Body of pancreas (tissue), 4 donors: Measurements from ENCODE around the gene DMGDH. TPM values are rescaled to one million over a fixed set of nuclear protein-coding genes. Genes with fewer than 3 reads are reported as not detected.
"Not testable (repeated sequence)": the region's sequence is repeated elsewhere in the genome, so short reads cannot be mapped to it uniquely, and the experiment has no call there.

Source experiments
- ATAC-seq: fragments of 150-250 bp; one replicate; pipeline ENCODE4 v1.9.1; 2016
- DNase-seq, 4 donors: peaks; one replicate each; pipeline ENCODE4 v3.0.0-alpha.2; 2019
- H3K27ac ChIP-seq, 4 donors: fragments of 200-600 bp; sonication (generic); 1 replicate in 3 of 4; 2 replicates in 1 of 4; pipeline versions ENCODE4 v1.5.1 to v1.6.1; 2016 to 2019; ENCODE audit warnings: mild to moderate bottlenecking in 1 of 4, mixed read lengths in 1 of 4, moderate library complexity in 1 of 4
- H3K27me3 ChIP-seq, 2 donors: fragments of 200-600 bp; sonication (generic); one replicate each; pipeline ENCODE4 v1.6.0; 2016; ENCODE audit warnings: mild to moderate bottlenecking in 1 of 2
- H3K36me3 ChIP-seq, 2 donors: fragments of 200-600 bp; sonication (generic); replicated peaks in 1 of 2; 2 replicates each; pipeline ENCODE4 v1.5.1; 2016; ENCODE audit warnings: low read depth in 2 of 2; ENCODE audit not compliant: insufficient read depth in 1 of 2
- H3K4me1 ChIP-seq: fragments of 200-600 bp; sonication (generic); one replicate; pipeline ENCODE4 v1.6.0; 2016
- H3K4me3 ChIP-seq, 2 donors: fragments of 200-600 bp; sonication (generic); 1 replicate in 1 of 2; 2 replicates in 1 of 2; pipeline ENCODE4 v1.5.1; 2016 to 2019
- H3K9me3 ChIP-seq, 3 donors: fragments of 200-600 bp; sonication (generic); 1 replicate in 2 of 3; 2 replicates in 1 of 3; pipeline ENCODE4 v1.5.1; 2016
- POLR2A ChIP-seq, 3 donors: fragments of 450-650 bp; IDR thresholded peaks; one replicate each; pipeline ENCODE4 v1.6.1; 2016; ENCODE audit warnings: antibody characterized with exemption in 3 of 3, mild to moderate bottlenecking in 2 of 3
- WGBS, 2 donors: methylation state at CpG; one replicate each; pipeline ENCODE4 v1.1.5; 2017; 5-methylcytosine and 5-hydroxymethylcytosine counted together
- intact Hi-C: fragments of 100-400 bp; cut with DNase I; formaldehyde crosslinking; loops from one replicate; pipeline ENCODE4 v1.15.1; 2023
- total RNA-seq, 2 donors: library from RNA; depleted of rRNA; stranded (reverse); fragments of >200 nt; gene quantifications; one replicate each; pipeline ENCODE4 v1.1.0, GENCODE V29; 2016
- TF ChIP-seq, protein P1 (sequence below), 7 experiments: fragments of 450-650 bp in 4 of 7; fragments of 200-600 bp in 3 of 7; sonication (generic) in 3 of 7; IDR thresholded peaks; one replicate each; pipeline ENCODE4 v1.5.1; 2016 to 2019; ENCODE audit warnings: antibody characterized with exemption in 7 of 7

DMGDH gene
- total RNA-seq, 2 donors from 2014 or later: 4.7 to 7.3 TPM

DNA sequence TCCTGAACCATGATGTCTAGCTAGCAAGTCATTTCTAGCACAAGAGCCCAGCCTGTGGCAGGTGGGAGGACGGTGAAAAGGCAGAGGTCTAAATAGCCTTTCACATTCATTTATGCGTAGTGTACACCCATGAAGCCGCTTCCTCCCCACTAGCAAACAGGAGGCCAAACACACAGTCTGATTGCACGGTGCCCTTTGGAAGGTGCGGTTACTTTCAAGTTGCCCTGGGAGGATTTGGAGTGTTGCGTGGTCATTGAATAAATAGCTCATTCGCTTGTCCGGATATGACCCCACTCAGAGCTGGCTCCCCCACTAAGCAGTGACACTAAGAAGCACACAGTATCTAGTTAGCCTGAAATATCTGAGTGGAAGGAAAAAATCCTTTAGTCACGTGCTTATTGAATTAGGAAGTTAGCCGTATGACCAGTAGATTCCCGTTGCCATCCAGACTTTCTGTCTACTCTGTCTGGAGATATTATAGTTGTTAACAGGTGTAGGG is 83.7 kb downstream of the DMGDH start:
- peak overlapping the region in 1 of 2 donors; percentile 72 for H3K4me3 ChIP-seq
- peaks cover 35% of the 10 kb centered on the region for H3K4me1 ChIP-seq
- DNase-seq (peak; percentile 50 to 69 (median 56)), ATAC-seq (peak; percentile 34)
- H3K27ac ChIP-seq: peak overlapping the region; percentile 92 to 99 (median 98)
- H3K36me3 ChIP-seq: no peaks in the 10 kb centered on the region
- WGBS, 2 donors: 0 to 1% methylated on average over 10 to 11 of the region's 11 CpGs
- TF ChIP-seq POLR2A (IDR thresholded peaks at IDR 0.05): peak in 2 of 3 donors; percentile 44 to 66
- TF ChIP-seq, protein P1, sequence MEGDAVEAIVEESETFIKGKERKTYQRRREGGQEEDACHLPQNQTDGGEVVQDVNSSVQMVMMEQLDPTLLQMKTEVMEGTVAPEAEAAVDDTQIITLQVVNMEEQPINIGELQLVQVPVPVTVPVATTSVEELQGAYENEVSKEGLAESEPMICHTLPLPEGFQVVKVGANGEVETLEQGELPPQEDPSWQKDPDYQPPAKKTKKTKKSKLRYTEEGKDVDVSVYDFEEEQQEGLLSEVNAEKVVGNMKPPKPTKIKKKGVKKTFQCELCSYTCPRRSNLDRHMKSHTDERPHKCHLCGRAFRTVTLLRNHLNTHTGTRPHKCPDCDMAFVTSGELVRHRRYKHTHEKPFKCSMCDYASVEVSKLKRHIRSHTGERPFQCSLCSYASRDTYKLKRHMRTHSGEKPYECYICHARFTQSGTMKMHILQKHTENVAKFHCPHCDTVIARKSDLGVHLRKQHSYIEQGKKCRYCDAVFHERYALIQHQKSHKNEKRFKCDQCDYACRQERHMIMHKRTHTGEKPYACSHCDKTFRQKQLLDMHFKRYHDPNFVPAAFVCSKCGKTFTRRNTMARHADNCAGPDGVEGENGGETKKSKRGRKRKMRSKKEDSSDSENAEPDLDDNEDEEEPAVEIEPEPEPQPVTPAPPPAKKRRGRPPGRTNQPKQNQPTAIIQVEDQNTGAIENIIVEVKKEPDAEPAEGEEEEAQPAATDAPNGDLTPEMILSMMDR (IDR thresholded peaks at IDR 0.05): no peak
- H3K9me3 ChIP-seq: no peaks in the 10 kb centered on the region
- H3K27me3 ChIP-seq: no peaks in the 10 kb centered on the region
- intact Hi-C loops: no loop called here

DNA sequence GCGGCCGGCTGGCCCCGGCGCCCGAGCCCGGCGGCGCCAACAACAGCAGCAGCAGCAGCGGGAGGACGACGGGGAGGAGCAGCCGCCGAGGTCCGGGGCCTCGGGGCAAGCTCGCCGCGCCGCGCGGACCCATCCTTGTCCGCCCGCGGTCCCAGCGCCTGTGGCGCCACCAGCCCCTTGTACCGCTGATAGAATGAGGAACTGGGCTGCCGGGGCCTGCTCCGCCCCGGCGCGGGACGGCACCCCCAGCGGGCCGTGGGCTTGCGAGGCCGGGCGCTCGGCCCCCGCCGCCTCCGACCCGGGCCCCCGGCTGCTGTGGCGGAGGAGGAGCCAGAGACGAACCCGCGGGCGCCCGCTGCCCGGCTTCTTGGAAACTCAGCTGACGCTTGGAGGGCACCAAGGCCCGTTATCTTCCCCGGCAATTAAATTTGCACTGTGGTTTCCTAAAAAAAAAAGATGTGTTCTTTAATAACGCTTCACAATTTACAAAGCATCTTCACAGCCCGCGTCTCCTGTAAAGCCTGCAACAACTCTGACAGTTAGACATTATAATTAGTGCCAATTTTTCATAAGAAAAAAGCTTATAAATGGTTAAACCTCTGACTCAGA is 84.3 kb downstream of the DMGDH start, which contains the start of gene ARSB:
ARSB (minus strand) TSS at position 195 of the 609 bp plus-strand sequence; CDS start at position 133, 62 bp downstream.
- intact Hi-C loops: no loop called here
- peak within 1 kb of the TSS; percentile 92 to 99 (median 98) for H3K27ac ChIP-seq
- WGBS, 2 donors: 0 to 1% methylated on average over 6 to 48 of the region's 57 CpGs

DNA sequence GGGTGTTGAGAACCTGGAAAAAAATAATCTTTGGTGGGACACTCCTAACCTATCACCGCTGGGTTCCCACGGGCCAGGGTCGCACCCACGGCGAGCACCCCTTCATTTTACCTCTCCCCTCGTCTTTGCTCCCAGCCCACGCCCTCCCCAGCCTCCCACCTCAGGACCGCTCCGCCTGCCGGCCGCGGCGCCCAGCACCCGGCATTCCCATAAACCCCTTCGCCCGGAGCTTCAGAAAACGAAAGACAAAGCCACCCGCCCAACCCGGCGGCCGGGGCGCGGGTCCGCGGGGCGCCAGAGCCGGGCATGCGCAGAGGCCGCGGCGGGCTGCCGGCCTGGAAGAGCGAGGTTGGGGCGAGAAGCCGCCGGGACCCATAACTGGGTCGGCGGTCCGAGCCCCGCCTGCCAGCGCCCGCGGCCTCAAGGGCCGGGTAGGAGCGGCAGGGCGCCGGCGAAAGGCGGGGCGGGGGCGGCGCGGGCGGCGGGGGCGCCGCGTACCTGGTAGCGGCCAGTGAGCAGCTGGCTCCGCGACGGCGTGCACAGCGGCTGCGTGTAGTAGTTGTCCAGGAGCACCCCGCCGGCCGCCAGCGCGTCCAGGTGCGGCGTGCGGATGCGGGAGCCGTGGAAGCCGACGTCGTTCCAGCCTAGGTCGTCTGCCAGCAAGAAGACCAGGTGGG is 84.9 kb downstream of the DMGDH start:
- Histone ChIP-seq H3K4me3 (peak overlapping the region; percentile 66 to 72), H3K9me3 (no peaks in the 10 kb centered on the region), H3K27ac (peak overlapping the region; percentile 92 to 99 (median 98)), H3K4me1 (peaks cover 41% of the 10 kb centered on the region), H3K36me3 (no peaks in the 10 kb centered on the region), H3K27me3 (no peaks in the 10 kb centered on the region)
- TF ChIP-seq, protein P1 (IDR thresholded peaks at IDR 0.05): peak in 6 of 7 experiments; percentile 17 to 70 (median 61)
- TF ChIP-seq POLR2A (IDR thresholded peaks at IDR 0.05): peak; percentile 81 to 86 (median 85)
- WGBS, 2 donors: 0% methylated on average over 12 to 71 of the region's 79 CpGs
- intact Hi-C loops: no loop called here
- DNase-seq: peak; percentile 85 to 91 (median 88)
- ATAC-seq: peak; percentile 82

More for the DNA sequence above, 84.3 kb downstream of the DMGDH start, which contains the start of gene ARSB:
- Histone ChIP-seq H3K4me1 (peaks cover 38% of the 10 kb centered on the region), H3K36me3 (no peaks in the 10 kb centered on the region), H3K27me3 (no peaks in the 10 kb centered on the region), H3K4me3 (peak within 1 kb of the TSS; percentile 66 to 72), H3K9me3 (no peaks in the 10 kb centered on the region)
- no peak for TF ChIP-seq POLR2A (IDR thresholded peaks at IDR 0.05)
- TF ChIP-seq, protein P1 (IDR thresholded peaks at IDR 0.05): no peak
- peak; percentile 43 for ATAC-seq
- DNase-seq: peak in 3 of 4 donors; percentile 49 to 63 (median 50)

DNA sequence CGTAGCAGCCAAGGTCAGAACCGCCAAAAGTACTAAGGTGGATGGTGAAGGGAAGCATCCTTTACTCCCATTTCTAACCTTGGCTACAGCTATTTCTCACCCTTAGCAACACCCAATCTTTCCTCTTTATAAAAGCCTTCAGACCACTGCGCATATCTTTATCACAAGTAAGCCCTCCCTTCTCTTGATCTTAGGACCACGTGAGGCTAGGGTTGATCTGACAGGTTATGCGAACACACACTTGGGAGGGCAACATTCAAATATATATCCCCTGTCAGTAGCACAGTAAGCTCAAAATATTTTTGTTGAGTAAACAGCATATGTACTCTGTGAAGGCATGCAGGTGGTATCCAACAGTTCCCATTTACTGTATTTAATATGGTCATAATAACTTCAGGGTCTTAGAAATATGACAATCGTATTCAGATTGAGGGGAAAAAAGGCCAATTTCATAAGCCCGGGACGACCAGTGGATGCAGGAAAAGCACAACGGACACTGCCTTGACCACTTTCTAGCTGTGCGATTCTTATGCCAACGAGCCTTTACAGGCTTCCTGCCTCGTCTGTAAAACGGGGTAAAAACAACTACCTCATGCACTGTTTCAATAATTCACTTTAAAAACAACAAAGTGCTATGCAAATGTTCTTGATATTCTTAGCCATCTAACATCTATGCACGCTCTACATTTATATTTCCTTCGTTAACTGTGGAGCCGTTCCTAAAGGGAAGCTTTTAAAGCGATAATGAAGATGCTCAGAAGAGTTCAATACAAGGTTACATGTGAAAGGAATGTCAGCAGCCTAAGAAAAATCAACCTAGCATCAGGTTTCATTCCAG is 85.7 kb downstream of the DMGDH start:
- WGBS, 2 donors: 13 to 14% methylated on average over 17 of the region's 17 CpGs
- no peak for TF ChIP-seq POLR2A (IDR thresholded peaks at IDR 0.05)
- TF ChIP-seq, protein P1 (IDR thresholded peaks at IDR 0.05): no peak
- intact Hi-C loops: no loop called here
- Histone ChIP-seq H3K4me1 (peaks cover 41% of the 10 kb centered on the region), H3K27ac (peak overlapping the region; percentile 92 to 99 (median 98)), H3K9me3 (no peaks in the 10 kb centered on the region), H3K36me3 (no peaks in the 10 kb centered on the region), H3K4me3 (peak overlapping the region; percentile 13 to 52), H3K27me3 (no peaks in the 10 kb centered on the region)
- DNase-seq: no peak
- peak; percentile 1 for ATAC-seq

DNA sequence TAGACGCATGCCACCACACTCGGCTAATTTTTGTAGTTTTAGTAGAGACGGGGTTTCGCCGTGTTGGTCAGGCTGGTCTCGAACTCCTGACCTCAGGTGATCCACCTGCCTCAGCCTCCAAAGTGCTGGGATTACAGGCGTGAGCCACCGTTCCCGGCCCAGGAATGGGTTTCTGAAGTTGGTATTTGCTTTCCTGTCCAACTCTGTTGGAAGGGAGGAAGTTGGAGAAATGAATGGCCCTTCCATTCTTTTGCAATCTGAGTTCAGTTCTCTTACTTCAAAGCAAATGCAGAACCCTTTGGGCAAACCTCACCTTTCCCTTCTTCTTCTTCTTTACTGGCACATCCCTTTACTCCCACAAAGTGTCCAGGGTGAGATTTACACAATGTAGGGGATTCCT is 86.3 kb downstream of the DMGDH start:
- H3K36me3 ChIP-seq, intact Hi-C loops, DNase-seq, H3K4me3 ChIP-seq, H3K27me3 ChIP-seq, H3K9me3 ChIP-seq, ATAC-seq: not testable (repeated sequence)
- 90 to 91% methylated on average over 9 of the region's 9 CpGs for WGBS, 2 donors
- Histone ChIP-seq H3K4me1 (peaks cover 41% of the 10 kb centered on the region), H3K27ac (peak overlapping the region; percentile 92 to 99 (median 98))
